Effector memory CD8-positive, alpha-beta T cell (primary cell): ENCODE measurements around the gene KIAA1586.
A peak's percentile ranks its signal among the peaks of the same experiment; 100 is the strongest.

ENCODE experiments used
- ATAC-seq: fragments of 150-1000 bp; cut with Tn5 transposase; replicated peaks from 2 replicates; pipeline ENCODE4 v1.10.0; 2021; ENCODE audit warnings: mild to moderate bottlenecking, moderate library complexity
- DNase-seq, 3 experiments: peaks; one replicate each; pipeline ENCODE4 v3.0.0; 2021
- H3K27ac Mint-ChIP-seq, 2 donors: one replicate each; pipeline ENCODE4 v1.8.0; 2022; ENCODE audit warnings: mild to moderate bottlenecking in 2 of 2, mixed read lengths in 2 of 2, moderate library complexity in 2 of 2
- H3K27me3 Mint-ChIP-seq, 2 donors: one replicate each; pipeline ENCODE4 v1.8.0; 2022; ENCODE audit warnings: mixed read lengths in 2 of 2
- H3K36me3 Mint-ChIP-seq: one replicate; pipeline ENCODE4 v1.8.0; 2022; ENCODE audit warnings: mild to moderate bottlenecking, moderate library complexity, mixed read lengths; ENCODE audit not compliant: insufficient read depth
- H3K4me1 Mint-ChIP-seq, 2 donors: one replicate each; pipeline ENCODE4 v1.8.0; 2022; ENCODE audit warnings: low read depth in 2 of 2, mixed read lengths in 2 of 2
- H3K4me3 Mint-ChIP-seq, 2 donors: one replicate each; pipeline ENCODE4 v1.8.0; 2022; ENCODE audit warnings: mild to moderate bottlenecking in 2 of 2, mixed read lengths in 2 of 2, moderate library complexity in 2 of 2
- H3K9me3 Mint-ChIP-seq, 2 donors: one replicate each; pipeline ENCODE4 v1.8.0; 2022; ENCODE audit warnings: mixed read lengths in 2 of 2

Gene KIAA1586

GRCh38 chr6:57064809-57065208 is 18.3 kb downstream of the KIAA1586 start:
- no peak for DNase-seq
- Mint-ChIP-seq H3K9me3 (no peaks in the 10 kb centered on the region), H3K36me3 (peaks cover 29% of the 10 kb centered on the region), H3K27ac (no peak overlapping the region), H3K4me1 (no peaks in the 10 kb centered on the region), H3K27me3 (no peaks in the 10 kb centered on the region), H3K4me3 (no peak overlapping the region)
- no peak for ATAC-seq

- ATAC-seq = no peak
- Mint-ChIP-seq H3K27me3 (no peaks in the 10 kb centered on the region), H3K4me1 (no peaks in the 10 kb centered on the region), H3K9me3 (no peaks in the 10 kb centered on the region), H3K4me3 (no peak overlapping the region), H3K36me3 (peaks cover 14% of the 10 kb centered on the region), H3K27ac (no peak overlapping the region)
- no peak for DNase-seq
Measured at GRCh38 chr6:57068061-57068460, 21.6 kb downstream of the KIAA1586 start.

- no peaks in the 10 kb centered on the region for H3K27me3 Mint-ChIP-seq
- ATAC-seq (no peak), DNase-seq (no peak)
- no peak overlapping the region for H3K4me3 Mint-ChIP-seq
- no peaks in the 10 kb centered on the region for H3K9me3 Mint-ChIP-seq
- H3K4me1 Mint-ChIP-seq = peaks cover 0 to 3% of the 10 kb centered on the region in 2 donors
- H3K27ac Mint-ChIP-seq = no peak overlapping the region
- peaks cover 10% of the 10 kb centered on the region for H3K36me3 Mint-ChIP-seq
Measured at GRCh38 chr6:57069228-57069627, 22.7 kb downstream of the KIAA1586 start.

DNA sequence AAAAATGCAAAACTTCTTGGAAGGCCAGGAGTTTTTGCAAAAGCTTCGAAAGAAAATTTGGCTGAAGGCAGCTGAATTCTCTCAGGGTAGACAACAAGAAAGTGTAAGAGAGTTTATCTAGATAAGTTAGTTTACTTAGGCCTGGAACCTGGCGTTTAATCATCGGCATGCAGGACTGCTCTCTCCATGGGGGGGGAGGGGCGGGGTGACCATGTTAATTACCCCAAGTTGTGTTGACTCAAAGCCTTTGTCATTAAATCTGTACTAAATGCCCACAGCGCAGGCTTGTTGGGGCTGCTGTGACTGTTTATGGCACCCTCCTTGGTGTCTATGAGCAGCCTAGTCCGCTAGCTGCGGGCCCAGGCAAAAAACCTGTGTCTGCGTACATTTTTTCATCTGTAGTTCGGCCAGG is 23.4 kb downstream of the KIAA1586 start:
- no peaks in the 10 kb centered on the region for H3K9me3 Mint-ChIP-seq
- H3K4me1 Mint-ChIP-seq = peaks cover 0 to 3% of the 10 kb centered on the region in 2 donors
- H3K27ac Mint-ChIP-seq = no peak overlapping the region
- no peak overlapping the region for H3K4me3 Mint-ChIP-seq
- H3K36me3 Mint-ChIP-seq = peaks cover 10% of the 10 kb centered on the region
- H3K27me3 Mint-ChIP-seq = no peaks in the 10 kb centered on the region
- ATAC-seq (no peak), DNase-seq (no peak)

- H3K27me3 Mint-ChIP-seq = no peaks in the 10 kb centered on the region
- no peak overlapping the region for H3K27ac Mint-ChIP-seq
- H3K4me3 Mint-ChIP-seq = no peak overlapping the region
- peaks cover 0 to 3% of the 10 kb centered on the region in 2 donors for H3K4me1 Mint-ChIP-seq
- ATAC-seq = no peak
- H3K9me3 Mint-ChIP-seq = no peaks in the 10 kb centered on the region
- DNase-seq = no peak
- H3K36me3 Mint-ChIP-seq = peaks cover 6% of the 10 kb centered on the region
Measured at GRCh38 chr6:57072108-57072507, 25.6 kb downstream of the KIAA1586 start.

DNA sequence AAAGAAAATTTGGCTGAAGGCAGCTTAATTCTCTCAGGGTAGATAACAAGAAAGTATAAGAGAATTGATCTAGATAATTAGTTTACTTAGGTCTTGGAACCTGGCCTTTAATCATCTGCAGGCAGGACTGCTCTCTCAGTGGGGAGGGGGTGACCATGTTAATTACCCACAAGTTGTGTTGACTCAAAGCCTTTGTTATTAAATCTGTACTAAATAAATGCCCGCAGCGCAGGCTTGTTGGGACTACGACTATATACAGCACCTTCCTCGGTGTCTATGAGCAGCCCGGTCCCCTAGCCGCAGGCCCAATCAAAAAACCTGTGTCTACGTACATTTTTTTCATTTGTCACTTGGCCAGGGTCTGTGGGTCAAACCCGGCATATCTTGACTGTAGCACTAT is 27.9 kb downstream of the KIAA1586 start:
- no peaks in the 10 kb centered on the region for H3K36me3 Mint-ChIP-seq
- H3K9me3 Mint-ChIP-seq = no peaks in the 10 kb centered on the region
- no peak for DNase-seq
- H3K27me3 Mint-ChIP-seq = no peaks in the 10 kb centered on the region
- peaks cover 0 to 3% of the 10 kb centered on the region in 2 donors for H3K4me1 Mint-ChIP-seq
- H3K27ac Mint-ChIP-seq = no peak overlapping the region
- no peak for ATAC-seq
- H3K4me3 Mint-ChIP-seq = no peak overlapping the region

DNA sequence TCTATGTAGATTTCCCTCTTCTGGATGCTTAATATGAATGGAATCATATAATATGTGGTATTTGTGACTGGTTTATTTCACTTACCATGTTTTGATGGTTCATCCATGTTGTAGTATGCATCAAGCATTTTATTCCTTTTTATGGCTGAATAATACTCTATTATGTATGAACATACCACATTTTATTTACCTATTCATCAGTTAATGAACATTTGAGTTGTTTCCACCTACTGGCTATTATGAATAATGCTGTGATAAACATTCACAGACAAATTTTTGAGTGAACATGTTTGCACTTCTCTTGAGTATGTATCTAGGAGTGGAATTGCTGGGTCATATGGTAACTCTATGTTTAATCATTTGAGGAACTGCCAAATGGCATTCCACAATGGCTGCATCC is 28.6 kb downstream of the KIAA1586 start:
- no peak for DNase-seq
- H3K27me3 Mint-ChIP-seq = no peaks in the 10 kb centered on the region
- no peak overlapping the region for H3K4me3 Mint-ChIP-seq
- no peak overlapping the region for H3K27ac Mint-ChIP-seq
- no peaks in the 10 kb centered on the region for H3K36me3 Mint-ChIP-seq
- H3K9me3 Mint-ChIP-seq = no peaks in the 10 kb centered on the region
- ATAC-seq = no peak
- peaks cover 0 to 3% of the 10 kb centered on the region in 2 donors for H3K4me1 Mint-ChIP-seq

- H3K4me1 Mint-ChIP-seq = peaks cover 0 to 3% of the 10 kb centered on the region in 2 donors
- H3K27ac Mint-ChIP-seq = no peak overlapping the region
- no peaks in the 10 kb centered on the region for H3K36me3 Mint-ChIP-seq
- H3K9me3 Mint-ChIP-seq = no peaks in the 10 kb centered on the region
- H3K27me3 Mint-ChIP-seq = no peaks in the 10 kb centered on the region
- no peak for DNase-seq
- H3K4me3 Mint-ChIP-seq = no peak overlapping the region
- ATAC-seq = no peak
Measured at GRCh38 chr6:57078531-57079207, 32.2 kb downstream of the KIAA1586 start.

DNA sequence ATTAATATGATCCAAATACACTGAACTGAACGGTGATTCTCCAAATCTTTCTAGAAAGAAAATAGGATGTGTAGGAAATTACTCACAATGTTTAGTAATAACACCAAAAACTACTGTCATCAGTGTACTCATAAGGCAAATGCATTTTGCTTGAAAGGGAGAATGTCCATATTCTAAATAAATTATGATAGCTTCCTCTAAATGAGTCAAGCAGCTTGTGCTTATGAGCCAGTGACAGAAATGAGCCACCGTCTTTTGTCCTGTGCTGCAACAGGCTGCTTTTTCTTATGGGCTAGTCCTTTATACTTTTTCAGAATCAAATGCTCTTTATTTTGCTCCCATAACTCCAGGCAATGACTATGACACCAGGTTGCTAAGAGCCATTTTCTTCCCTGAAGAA is 39.0 kb downstream of the KIAA1586 start:
- no peak overlapping the region for H3K4me3 Mint-ChIP-seq
- no peaks in the 10 kb centered on the region for H3K9me3 Mint-ChIP-seq
- no peaks in the 10 kb centered on the region for H3K27me3 Mint-ChIP-seq
- H3K27ac Mint-ChIP-seq = no peak overlapping the region
- peaks cover 3 to 5% of the 10 kb centered on the region in 2 donors for H3K4me1 Mint-ChIP-seq
- ATAC-seq = no peak
- DNase-seq = no peak
- H3K36me3 Mint-ChIP-seq = peaks cover 10% of the 10 kb centered on the region

DNA sequence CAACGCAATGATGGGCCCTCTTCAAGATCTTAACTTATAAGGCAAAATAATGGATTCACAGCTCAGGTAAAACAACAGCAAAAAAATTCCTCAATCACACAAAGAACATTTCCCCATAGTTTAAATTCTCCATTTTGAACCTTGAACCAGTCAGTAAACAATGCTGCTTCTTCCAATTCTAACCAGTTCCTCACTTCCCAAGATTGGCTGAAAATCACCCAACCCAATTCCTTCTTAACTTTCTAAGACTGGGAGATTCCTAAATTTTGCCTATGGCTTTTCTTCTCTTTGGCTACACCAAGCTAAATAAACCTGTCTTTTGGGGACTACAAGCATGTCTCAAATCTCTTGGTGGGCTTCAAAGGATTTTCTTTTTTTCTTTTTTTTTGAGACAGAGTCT is 40.4 kb downstream of the KIAA1586 start:
- no peak for ATAC-seq
- Mint-ChIP-seq H3K27me3 (no peaks in the 10 kb centered on the region), H3K4me3 (no peak overlapping the region), H3K27ac (no peak overlapping the region), H3K9me3 (no peaks in the 10 kb centered on the region), H3K4me1 (peaks cover 7 to 12% of the 10 kb centered on the region in 2 donors), H3K36me3 (peaks cover 16% of the 10 kb centered on the region)
- DNase-seq = no peak

GRCh38 chr6:57087916-57088315 is 41.4 kb downstream of the KIAA1586 start:
- H3K4me1 Mint-ChIP-seq = peaks cover 14 to 23% of the 10 kb centered on the region in 2 donors
- peaks cover 26% of the 10 kb centered on the region for H3K36me3 Mint-ChIP-seq
- DNase-seq (no peak), ATAC-seq (no peak)
- no peaks in the 10 kb centered on the region for H3K9me3 Mint-ChIP-seq
- H3K27ac Mint-ChIP-seq = peak overlapping the region in 1 of 2 donors; percentile 41
- H3K4me3 Mint-ChIP-seq = no peak overlapping the region
- no peaks in the 10 kb centered on the region for H3K27me3 Mint-ChIP-seq

DNA sequence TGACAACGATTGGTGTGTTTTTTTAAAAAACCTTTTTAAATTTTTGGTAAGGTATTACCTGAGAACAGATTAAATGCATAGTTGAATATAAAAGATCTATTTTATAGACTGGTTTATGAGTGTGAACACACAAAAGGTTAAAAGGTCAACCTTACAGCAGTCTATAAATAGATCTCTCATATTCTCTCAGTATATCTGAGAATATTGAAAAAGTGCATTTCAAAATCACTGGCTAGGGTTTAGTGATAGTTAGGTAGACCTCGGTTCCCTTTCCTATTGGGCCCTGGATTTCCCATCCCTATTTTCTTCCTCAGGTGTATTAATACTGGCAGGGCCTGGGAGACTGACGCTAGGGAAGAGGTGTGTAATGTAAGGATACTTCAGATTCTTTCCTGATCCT is 42.8 kb downstream of the KIAA1586 start:
- H3K4me1 Mint-ChIP-seq = peaks cover 22 to 32% of the 10 kb centered on the region in 2 donors
- DNase-seq (peak in 1 of 3 experiments; percentile 1), ATAC-seq (no peak)
- peak overlapping the region; percentile 82 to 88 for H3K27ac Mint-ChIP-seq
- H3K27me3 Mint-ChIP-seq = no peaks in the 10 kb centered on the region
- peak overlapping the region; percentile 82 to 85 for H3K4me3 Mint-ChIP-seq
- H3K9me3 Mint-ChIP-seq = no peaks in the 10 kb centered on the region
- peaks cover 27% of the 10 kb centered on the region for H3K36me3 Mint-ChIP-seq

DNA sequence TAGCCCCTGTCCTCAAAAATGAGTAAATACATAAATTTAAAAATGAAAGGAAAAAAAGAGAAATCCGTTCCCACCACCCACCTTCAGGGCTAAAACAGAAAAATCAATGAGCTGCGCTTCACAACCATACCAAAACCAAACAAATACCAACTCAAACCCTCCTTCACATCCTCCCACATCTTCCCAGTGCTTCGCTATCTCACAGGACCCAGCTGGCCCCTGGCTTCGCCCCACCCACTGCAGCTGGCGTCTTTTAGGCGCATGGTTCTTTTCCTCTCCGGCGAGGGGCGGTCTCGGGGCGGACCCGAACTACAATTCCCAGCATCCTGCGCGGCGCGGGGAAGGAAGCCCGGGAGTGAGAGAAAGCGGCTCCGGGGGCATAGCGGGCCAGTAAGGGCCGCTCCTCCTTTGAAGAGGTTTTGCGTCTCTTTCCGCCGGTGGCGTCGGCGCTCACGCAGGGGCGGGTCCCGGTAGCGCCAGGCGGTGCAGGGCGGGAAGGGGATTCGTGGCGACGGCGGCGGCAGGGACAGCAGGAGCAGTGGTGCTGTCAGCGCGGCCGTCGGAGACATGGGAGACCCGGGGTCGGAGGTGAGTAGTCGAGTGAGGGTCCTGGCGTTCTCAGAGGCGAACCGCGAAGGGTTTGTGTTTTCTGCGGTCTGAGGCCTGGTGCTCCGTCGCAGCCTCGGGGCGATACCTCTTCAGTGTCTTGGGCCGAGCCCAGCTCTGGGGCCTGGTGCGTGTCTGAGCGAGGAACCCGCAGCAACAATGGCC is 43.4 kb downstream of the KIAA1586 start, which contains the start of gene ZNF451:
TSS of gene ZNF451 (plus strand) at position 502 of the 771 bp plus-strand sequence. CDS start at position 568, 66 bp downstream.
- Mint-ChIP-seq H3K27ac (peak within 1 kb of the TSS; percentile 82 to 88), H3K27me3 (no peaks in the 10 kb centered on the region), H3K9me3 (no peaks in the 10 kb centered on the region), H3K4me3 (peak within 1 kb of the TSS; percentile 82 to 85), H3K4me1 (peaks cover 22 to 33% of the 10 kb centered on the region in 2 donors), H3K36me3 (peaks cover 27% of the 10 kb centered on the region)
- DNase-seq (peak; percentile 94 to 96 (median 94)), ATAC-seq (peak; percentile 90)
